ENCODE data around the gene ZNF385D. TPM values are rescaled to one million over a fixed set of nuclear protein-coding genes. Genes with fewer than 3 reads are reported as not detected.

The ZNF385D gene
- total RNA-seq, 1 donor = 1.7 TPM

DNA sequence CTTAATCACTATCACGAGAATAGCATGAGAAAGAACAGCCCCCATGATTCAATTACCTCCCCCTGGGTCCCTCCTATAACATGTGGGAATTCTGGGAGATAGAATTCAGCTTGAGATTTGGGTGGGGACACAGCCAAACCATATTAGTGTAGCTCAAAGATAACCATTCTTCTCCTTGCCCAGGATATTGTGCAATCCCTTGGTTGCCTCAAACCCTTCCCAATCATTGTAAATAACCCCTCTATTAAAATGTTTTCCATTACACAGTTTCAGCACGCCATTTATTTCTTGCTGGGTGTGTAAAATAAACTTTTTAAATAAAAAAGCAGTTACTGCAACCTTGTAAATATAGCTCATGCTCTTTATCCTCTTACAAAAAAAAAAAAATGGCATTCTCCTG is 47.7 kb downstream of the ZNF385D start:
- H3K4me3 ChIP-seq (ENCODE audit: low read depth, low read length) = no peak overlapping the region
- TF ChIP-seq, protein P1, sequence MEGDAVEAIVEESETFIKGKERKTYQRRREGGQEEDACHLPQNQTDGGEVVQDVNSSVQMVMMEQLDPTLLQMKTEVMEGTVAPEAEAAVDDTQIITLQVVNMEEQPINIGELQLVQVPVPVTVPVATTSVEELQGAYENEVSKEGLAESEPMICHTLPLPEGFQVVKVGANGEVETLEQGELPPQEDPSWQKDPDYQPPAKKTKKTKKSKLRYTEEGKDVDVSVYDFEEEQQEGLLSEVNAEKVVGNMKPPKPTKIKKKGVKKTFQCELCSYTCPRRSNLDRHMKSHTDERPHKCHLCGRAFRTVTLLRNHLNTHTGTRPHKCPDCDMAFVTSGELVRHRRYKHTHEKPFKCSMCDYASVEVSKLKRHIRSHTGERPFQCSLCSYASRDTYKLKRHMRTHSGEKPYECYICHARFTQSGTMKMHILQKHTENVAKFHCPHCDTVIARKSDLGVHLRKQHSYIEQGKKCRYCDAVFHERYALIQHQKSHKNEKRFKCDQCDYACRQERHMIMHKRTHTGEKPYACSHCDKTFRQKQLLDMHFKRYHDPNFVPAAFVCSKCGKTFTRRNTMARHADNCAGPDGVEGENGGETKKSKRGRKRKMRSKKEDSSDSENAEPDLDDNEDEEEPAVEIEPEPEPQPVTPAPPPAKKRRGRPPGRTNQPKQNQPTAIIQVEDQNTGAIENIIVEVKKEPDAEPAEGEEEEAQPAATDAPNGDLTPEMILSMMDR (IDR thresholded peaks at IDR 0.05; ENCODE audit: insufficient read depth, low read depth, low read length) = no peak
- no peak for DNase-seq (ENCODE audit: low read depth)

DNA sequence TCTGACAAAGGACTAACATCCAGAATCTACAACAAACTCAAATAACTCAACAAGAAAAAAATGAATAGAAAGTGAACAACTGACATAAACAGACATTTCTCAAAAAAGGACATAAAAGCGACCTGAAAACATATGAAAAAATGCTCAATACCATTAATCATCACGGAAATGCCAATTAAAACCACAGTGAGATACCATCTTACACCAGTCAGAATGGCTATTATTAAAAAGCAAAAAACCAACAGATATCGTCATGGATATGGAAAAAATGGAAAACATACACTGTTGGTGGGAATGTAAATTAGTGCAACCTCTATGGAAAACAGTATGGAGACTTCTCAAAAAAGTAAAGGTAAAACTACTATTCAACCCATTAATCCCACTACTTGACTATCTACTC is 53.3 kb downstream of the ZNF385D start:
- DNase-seq (ENCODE audit: low read depth) = peak; percentile 10
- no peak overlapping the region for H3K4me3 ChIP-seq (ENCODE audit: low read depth, low read length)
- TF ChIP-seq, protein P1 (IDR thresholded peaks at IDR 0.05; ENCODE audit: insufficient read depth, low read depth, low read length) = no peak

- no peak for DNase-seq (ENCODE audit: low read depth)
- no peak overlapping the region for H3K4me3 ChIP-seq (ENCODE audit: low read depth, low read length)
- TF ChIP-seq, protein P1 (IDR thresholded peaks at IDR 0.05; ENCODE audit: insufficient read depth, low read depth, low read length) = no peak
These were observed 56.5 kb downstream of the ZNF385D start for GRCh38 chr3:21694506-21694905.

DNA sequence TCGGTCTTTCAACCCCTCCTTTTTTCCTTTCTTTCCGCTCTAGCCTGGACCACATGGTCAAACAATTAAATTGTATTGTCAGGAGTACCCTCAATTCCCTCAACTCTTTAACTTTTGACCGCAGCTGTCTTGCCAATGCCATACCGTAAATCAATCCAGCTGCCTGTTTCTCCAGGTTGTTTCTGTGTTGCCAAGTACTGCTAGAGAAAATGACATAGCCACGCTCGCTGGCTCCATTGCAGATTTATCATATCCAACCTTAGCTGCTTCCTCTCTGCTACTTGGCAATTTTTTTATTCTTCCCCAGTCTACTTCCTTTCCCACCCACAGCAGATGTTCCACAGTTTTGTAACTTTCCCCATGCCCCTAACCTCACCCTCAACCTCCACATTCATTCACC is 60.0 kb downstream of the ZNF385D start:
- TF ChIP-seq, protein P1 (IDR thresholded peaks at IDR 0.05; ENCODE audit: insufficient read depth, low read depth, low read length) = no peak
- DNase-seq (ENCODE audit: low read depth) = no peak
- H3K4me3 ChIP-seq (ENCODE audit: low read depth, low read length) = no peak overlapping the region

- no peak for DNase-seq (ENCODE audit: low read depth)
- H3K4me3 ChIP-seq (ENCODE audit: low read depth, low read length) = no peak overlapping the region
- TF ChIP-seq, protein P1 (IDR thresholded peaks at IDR 0.05; ENCODE audit: insufficient read depth, low read depth, low read length) = no peak
These were observed 68.8 kb downstream of the ZNF385D start for GRCh38 chr3:21682206-21682605.

- TF ChIP-seq, protein P1 (IDR thresholded peaks at IDR 0.05; ENCODE audit: insufficient read depth, low read depth, low read length) = no peak
- no peak overlapping the region for H3K4me3 ChIP-seq (ENCODE audit: low read depth, low read length)
- DNase-seq (ENCODE audit: low read depth) = no peak
These were observed 77.6 kb downstream of the ZNF385D start for GRCh38 chr3:21673393-21673792.

DNA sequence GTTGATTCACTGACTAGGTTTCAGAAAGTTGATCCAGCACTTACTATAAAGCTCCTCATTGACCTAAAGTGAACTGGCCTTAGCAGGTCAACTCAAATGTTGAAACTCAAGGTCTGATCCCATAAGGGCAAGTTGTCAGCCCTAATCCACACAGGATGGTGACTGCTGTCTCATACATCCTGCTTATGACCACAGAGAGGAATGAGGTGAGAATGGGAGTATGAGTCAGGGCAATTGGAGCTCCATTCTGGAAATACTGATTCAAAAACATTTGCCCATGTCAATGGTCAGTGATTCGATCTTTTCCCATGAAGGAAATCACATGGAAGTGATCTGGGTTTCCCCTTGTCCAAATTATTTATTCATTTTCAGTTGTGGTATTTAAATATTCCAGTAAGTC is 78.7 kb downstream of the ZNF385D start:
- no peak overlapping the region for H3K4me3 ChIP-seq (ENCODE audit: low read depth, low read length)
- TF ChIP-seq, protein P1 (IDR thresholded peaks at IDR 0.05; ENCODE audit: insufficient read depth, low read depth, low read length) = no peak
- peak; percentile 44 for DNase-seq (ENCODE audit: low read depth)

Measured in fibroblast of villous mesenchyme (primary cell).